Spinal cord (tissue), 10 donors: ENCODE results near the gene ATP13A1. TPM values are rescaled to one million over a fixed set of nuclear protein-coding genes. Genes with fewer than 3 reads are reported as not detected.
A peak's percentile ranks its signal among the peaks of the same experiment; 100 is the strongest.
"Not testable (repeated sequence)": the region's sequence is repeated elsewhere in the genome, so short reads cannot be mapped to it uniquely, and the experiment has no call there.

Experiments used
- DNase-seq, 6 donors: peaks; one replicate each; pipeline versions ENCODE4 v3.0.0 to v3.0.0-alpha.2; 2013 to 2015; ENCODE audit warnings: low spot score in 6 of 6, low read depth in 4 of 6
- H3K27ac ChIP-seq: one replicate; pipeline ENCODE4 v1.5.1; 2013; ENCODE audit warnings: low read depth, low read length, control low read depth
- H3K27me3 ChIP-seq: one replicate; pipeline ENCODE4 v1.6.1; 2013; ENCODE audit warnings: low read length; ENCODE audit not compliant: control insufficient read depth, insufficient read depth
- H3K36me3 ChIP-seq: one replicate; pipeline ENCODE4 v1.6.1; 2013; ENCODE audit warnings: low read length; ENCODE audit not compliant: control insufficient read depth, insufficient read depth
- H3K4me1 ChIP-seq: one replicate; pipeline ENCODE4 v1.6.1; 2013; ENCODE audit warnings: low read length; ENCODE audit not compliant: control insufficient read depth, insufficient read depth
- H3K4me3 ChIP-seq: one replicate; pipeline ENCODE4 v1.5.1; 2013; ENCODE audit warnings: low read depth, low read length, control low read depth
- H3K9me3 ChIP-seq: one replicate; pipeline ENCODE4 v1.6.1; 2013; ENCODE audit warnings: low read length; ENCODE audit not compliant: control insufficient read depth, insufficient read depth
- WGBS: methylation state at CpG from one replicate; pipeline ENCODE4 v1.1.5; 2013; ENCODE audit warnings: missing lambda C conversion rate; ENCODE audit not compliant: insufficient coverage; 5-methylcytosine and 5-hydroxymethylcytosine counted together
- polyA plus RNA-seq, 2 donors: library from polyadenylated mRNA; unstranded; fragments of 120-200 nt; gene quantifications; one replicate each; pipeline ENCODE4 v1.2.1, GENCODE V29; 2013; ENCODE audit not compliant: insufficient read length in 2 of 2
- total RNA-seq, 2 donors: library from RNA; depleted of rRNA in 1 of 2; stranded (reverse); fragments of 120-200 nt in 1 of 2; fragments of >200 nt in 1 of 2; gene quantifications; one replicate each; pipeline versions ENCODE4 v1.2.3 to v1.2.4, GENCODE V29; 2013 to 2014
- donor health status: healthy.

ATP13A1 gene
- total and polyA plus RNA-seq, 4 donors, result 21.3 to 82.2 (median 50.8) TPM

DNA sequence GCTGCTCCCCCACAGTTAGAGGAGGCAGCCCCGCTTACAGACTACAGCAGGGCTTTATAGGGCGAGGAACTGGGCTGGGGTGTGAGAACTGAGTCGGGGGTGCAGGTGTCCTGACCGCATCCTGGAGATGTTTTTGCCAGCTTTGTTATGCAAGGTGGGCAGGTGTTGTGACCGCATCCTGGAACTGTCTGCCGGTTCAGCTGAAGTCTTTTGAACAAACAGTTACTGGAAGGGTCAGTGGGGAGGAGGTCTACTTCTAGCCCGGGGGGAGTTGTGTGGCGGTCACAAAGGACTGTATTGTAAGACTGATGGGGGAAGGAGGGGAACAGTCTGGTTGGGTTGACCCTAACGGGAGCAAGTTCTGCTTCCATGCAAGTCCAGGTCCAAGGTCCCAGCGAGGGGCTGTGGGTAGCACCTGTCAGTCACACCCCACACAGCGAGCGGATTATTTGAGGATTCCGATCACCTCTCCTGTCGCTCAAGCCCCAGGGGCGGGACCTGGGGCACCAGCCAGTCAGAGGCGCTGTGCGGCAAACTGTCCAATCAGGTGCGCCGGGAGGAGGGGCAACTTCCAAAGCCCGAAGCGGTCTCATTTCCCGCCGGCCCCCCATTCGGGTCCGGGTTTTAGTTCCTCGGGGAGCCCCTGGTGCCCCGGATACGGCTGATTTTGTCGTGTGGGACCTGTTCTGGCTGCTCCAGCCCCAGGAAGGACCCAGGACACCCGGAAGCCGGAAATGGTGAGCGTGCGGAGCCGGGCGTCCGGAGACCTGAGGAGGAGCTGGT lies 4.9 kb upstream of the ATP13A1 start, which contains the start of gene ZNF101:
TSS of gene ZNF101 (plus strand) at position 610 of the 783 bp plus-strand sequence. CDS start at position 735, 125 bp downstream.
- H3K27me3 ChIP-seq, result no peaks in the 10 kb centered on the region
- no peaks in the 10 kb centered on the region for H3K9me3 ChIP-seq
- peak within 1 kb of the TSS; percentile 85 for H3K4me3 ChIP-seq
- H3K4me1 ChIP-seq, result peaks cover 17% of the 10 kb centered on the region
- no peaks in the 10 kb centered on the region for H3K36me3 ChIP-seq
- peak; percentile 73 to 98 (median 88) for DNase-seq
- WGBS, result 3% methylated on average over 36 of the region's 36 CpGs
- H3K27ac ChIP-seq, result peak within 1 kb of the TSS; percentile 81

DNA sequence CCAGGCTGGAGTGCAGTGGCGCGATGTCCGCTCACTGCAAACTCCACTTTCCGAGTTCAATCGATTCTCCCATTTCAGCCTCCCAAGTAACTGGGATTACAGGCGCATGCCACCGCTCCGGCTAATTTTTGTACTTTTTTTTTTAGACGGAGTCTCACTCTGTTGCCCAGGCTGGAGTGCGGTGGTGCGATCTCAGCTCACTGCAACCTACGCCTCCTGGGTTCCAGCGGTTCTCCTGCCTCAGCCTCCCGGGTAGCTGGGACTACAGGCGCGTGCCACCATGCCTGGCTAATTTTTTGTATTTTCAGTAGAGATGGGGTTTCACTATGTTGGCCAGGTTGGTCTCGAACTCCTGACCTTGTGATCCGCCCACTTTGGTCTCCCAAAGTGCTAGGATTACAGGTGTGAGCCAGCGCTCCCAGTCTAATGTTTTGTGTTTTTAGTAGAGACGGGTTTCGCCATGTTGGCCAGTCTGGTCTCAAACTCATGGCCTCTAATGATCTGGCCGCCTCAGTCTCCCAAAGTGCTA lies 2.0 kb upstream of the ATP13A1 start:
- not testable (repeated sequence) for H3K36me3 ChIP-seq, H3K27me3 ChIP-seq, H3K9me3 ChIP-seq, H3K27ac ChIP-seq, DNase-seq, H3K4me3 ChIP-seq
- 96% methylated on average over 17 of the region's 22 CpGs for WGBS
- peaks cover 39% of the 10 kb centered on the region for H3K4me1 ChIP-seq

DNA sequence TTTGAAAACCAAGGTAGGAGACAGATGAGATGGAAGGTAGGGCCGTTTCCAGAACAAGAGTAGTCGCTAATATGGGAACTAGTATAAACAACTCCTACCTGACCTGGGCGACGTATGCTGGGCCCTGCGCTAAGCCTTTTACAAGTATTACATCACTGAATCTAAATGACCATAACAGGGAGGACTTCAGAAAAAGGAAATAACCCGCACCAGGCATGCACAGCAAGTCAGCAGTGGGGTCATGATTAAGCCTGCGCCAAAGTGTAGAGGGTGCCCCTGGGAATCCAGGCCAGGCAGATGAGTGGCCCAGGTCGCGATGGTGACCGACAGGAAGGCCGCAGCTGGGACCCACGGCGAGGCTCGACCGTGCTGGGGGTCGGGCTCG lies 613 bp downstream of the ATP13A1 start:
- Histone ChIP-seq H3K9me3 (no peaks in the 10 kb centered on the region), H3K4me3 (peak overlapping the region; percentile 85), H3K36me3 (peaks cover 31% of the 10 kb centered on the region), H3K4me1 (peaks cover 22% of the 10 kb centered on the region), H3K27me3 (no peaks in the 10 kb centered on the region), H3K27ac (no peak overlapping the region)
- no peak for DNase-seq
- 0% methylated on average over 12 of the region's 17 CpGs for WGBS

DNA sequence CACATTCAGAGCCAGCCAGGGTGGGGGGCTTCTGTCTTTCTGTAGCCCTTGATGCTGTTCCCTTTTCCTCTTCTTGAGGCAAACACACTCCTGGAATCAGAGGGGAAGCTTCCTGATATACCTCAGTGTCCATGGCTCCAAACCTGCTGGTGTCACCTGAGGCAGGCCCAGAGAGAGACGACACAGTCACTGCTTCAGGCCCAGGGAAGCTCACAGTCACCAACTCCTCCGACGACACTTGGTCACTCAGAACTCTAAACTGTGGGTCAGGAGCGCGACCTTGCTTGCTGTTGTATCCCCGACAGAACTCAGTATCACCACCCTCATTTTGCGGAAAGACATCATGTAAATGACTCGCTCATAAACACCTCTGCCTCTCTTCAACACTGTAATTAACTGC lies 1.1 kb downstream of the ATP13A1 start:
- no peak overlapping the region for H3K27ac ChIP-seq
- 83% methylated on average over 8 of the region's 8 CpGs for WGBS

DNA sequence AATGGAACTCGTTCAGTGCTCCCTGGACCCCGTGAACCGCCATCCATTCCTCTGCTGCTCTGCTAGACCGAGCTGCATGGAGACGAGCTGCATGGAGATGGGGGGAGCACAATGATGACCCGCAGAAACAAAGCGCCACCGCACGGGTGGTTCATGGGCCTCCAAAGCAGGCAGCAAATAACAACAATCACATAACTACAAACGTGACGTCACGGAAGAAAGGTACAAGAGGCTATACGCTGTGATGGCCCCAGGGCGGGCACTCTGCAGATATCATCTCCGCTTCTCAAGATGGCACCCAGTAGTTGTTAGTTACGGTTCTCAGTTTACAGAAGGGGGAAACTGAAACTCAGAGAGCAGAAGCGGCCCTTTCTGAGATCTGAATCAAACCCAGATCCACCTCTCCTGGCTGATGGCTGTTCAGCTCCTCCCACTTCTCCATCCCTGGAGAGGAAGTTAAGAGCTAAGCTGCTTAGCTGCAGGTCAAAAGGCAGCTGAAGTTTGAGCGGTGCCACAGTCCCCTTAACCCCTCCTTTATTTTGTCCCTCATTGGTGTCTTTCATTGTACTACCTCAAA lies 1.7 kb downstream of the ATP13A1 start:
- Histone ChIP-seq H3K9me3 (no peaks in the 10 kb centered on the region), H3K27ac (no peak overlapping the region), H3K4me3 (no peak overlapping the region), H3K27me3 (no peaks in the 10 kb centered on the region), H3K36me3 (peaks cover 41% of the 10 kb centered on the region), H3K4me1 (peaks cover 22% of the 10 kb centered on the region)
- 76% methylated on average over 6 of the region's 18 CpGs for WGBS
- DNase-seq, result no peak

More for the DNA sequence above, 1.1 kb downstream of the ATP13A1 start:
- no peak for DNase-seq
- Histone ChIP-seq H3K27me3 (no peaks in the 10 kb centered on the region), H3K4me3 (no peak overlapping the region), H3K9me3 (no peaks in the 10 kb centered on the region), H3K4me1 (peaks cover 22% of the 10 kb centered on the region), H3K36me3 (peaks cover 36% of the 10 kb centered on the region)

DNA sequence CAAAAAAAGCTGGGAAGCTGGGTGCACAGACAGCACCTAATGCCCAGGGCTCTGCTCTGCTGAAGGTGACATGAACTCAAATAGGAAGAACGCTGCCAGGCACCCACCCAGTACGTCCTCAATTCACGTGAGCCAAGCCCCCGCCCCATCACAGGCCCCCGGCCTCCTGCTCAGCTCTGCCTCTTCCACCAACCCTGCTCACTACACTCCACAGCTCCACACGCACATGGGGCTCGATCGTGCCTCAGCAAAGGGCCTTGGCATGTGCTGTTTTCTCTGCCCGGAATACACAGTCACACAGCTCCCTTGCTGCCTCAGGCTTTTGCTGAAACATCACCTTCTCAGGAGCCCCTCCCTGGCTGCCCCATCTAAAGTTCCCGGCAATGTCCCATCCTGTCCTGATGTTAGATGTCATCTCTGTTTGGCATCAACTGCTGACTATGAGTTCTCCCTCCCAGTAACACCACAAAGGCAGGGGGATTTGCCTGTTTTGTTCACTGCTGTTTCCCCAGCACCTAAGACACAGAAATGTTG lies 2.3 kb downstream of the ATP13A1 start:
- Histone ChIP-seq H3K36me3 (peaks cover 47% of the 10 kb centered on the region), H3K27me3 (no peaks in the 10 kb centered on the region), H3K4me1 (peaks cover 22% of the 10 kb centered on the region), H3K9me3 (no peaks in the 10 kb centered on the region), H3K4me3 (no peak overlapping the region), H3K27ac (no peak overlapping the region)
- DNase-seq, result no peak
- WGBS, result 88% methylated on average over 10 of the region's 10 CpGs

DNA sequence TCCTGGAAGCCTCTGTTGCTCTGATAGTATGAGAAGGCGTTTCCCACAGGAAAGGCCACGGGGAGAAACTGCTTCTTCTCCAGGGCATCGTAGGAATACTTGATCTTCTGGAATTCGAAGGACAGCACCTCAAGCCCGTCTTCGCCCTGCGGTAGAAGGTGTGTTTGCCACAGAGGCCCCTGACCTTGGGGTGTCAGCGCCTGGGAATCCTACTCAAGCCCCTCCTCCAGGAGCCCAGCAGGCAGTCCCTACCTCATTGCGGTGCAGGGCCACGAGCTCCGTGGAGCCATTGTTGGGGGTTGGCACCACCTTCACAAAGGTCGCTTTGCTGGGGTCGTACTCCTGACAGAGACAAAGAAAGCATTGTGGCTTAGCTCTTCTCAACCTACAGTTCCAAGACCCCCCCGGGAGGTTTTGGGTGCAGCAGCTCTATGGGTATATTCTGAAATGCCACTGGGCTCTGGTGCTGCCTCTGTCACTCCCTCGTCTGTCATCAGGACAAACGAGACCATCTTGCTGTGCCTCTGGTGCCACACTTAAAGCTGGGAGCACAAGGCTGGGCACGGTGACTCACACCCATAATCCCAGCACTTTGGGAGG lies 3.7 kb downstream of the ATP13A1 start:
- Histone ChIP-seq H3K4me3 (no peak overlapping the region), H3K27ac (no peak overlapping the region), H3K27me3 (no peaks in the 10 kb centered on the region), H3K36me3 (peaks cover 62% of the 10 kb centered on the region), H3K9me3 (no peaks in the 10 kb centered on the region), H3K4me1 (peaks cover 22% of the 10 kb centered on the region)
- no peak for DNase-seq
- 82% methylated on average over 16 of the region's 17 CpGs for WGBS

DNA sequence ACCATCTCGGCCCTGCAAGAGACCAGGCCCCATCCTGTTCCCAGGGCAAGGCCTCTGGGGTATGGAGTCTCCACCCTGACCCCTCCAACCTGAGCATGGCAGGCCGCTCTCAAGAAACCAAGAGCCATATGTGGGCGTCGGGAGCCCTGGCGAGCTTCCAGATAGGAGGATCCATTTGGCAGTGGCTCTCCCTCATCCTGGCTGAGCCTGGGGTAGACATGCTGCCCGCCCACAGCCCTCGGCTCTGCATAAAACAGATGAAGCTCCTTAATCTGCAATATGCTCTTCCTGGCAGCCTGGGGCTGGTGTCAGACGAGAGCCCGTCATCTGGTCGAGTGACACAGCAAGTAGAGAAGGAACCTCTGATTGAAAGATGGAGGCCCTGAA lies 6.1 kb downstream of the ATP13A1 start:
- Histone ChIP-seq H3K27me3 (no peaks in the 10 kb centered on the region), H3K9me3 (no peaks in the 10 kb centered on the region), H3K4me3 (no peak overlapping the region), H3K27ac (no peak overlapping the region), H3K4me1 (peaks cover 19% of the 10 kb centered on the region), H3K36me3 (peaks cover 85% of the 10 kb centered on the region)
- WGBS, result 77% methylated on average over 10 of the region's 10 CpGs
- DNase-seq, result peak in 2 of 6 donors; percentile 21 to 85

DNA sequence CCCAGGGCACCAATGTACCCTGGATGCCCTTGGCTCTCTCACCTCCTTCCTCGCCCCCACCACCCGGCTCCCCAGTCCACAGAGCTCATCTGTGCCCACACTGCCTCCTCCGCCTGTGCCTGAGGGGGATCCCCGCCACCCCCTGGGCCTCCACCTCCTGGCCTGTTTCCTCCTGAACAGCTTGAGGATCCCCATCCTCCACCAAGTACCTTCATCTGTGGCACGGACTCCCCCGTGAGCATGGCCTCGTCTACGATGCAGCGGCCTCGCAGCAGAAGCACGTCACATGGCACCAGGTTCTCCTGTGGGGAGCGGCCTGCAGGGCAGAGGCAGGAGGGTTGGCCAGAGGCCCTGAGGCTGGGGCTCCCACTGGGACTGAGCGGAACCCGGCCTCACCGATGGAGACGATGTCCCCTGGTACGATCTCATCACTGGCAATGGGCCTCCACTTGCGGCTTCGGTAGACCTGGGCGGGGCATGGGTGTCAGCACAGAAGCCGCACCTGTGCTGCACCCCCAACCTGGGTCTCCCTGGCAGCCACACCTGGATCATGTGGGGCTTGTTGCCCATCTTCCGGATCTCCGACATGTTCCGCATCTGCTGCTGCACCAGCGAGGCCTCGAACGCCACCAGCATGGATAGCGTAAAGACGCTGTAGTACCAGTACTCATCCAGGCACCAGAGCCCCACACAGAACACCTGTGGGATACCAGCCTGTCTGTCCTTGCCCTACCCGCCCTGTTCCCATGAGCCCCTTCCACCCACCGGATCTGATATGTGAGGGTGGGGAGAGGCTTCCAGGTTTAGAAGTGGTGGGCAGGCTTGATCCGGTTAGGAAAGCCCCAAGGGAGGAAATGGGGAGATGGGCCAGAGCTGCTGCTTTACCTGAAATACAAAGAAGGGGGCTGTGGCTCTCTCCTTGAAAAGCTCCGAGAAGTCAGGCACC lies 6.8 kb downstream of the ATP13A1 start:
- H3K27ac ChIP-seq, result no peak overlapping the region
- H3K9me3 ChIP-seq, result no peaks in the 10 kb centered on the region
- peaks cover 17% of the 10 kb centered on the region for H3K4me1 ChIP-seq
- no peak for DNase-seq
- H3K36me3 ChIP-seq, result peaks cover 92% of the 10 kb centered on the region
- no peak overlapping the region for H3K4me3 ChIP-seq
- 96% methylated on average over 32 of the region's 33 CpGs for WGBS
- H3K27me3 ChIP-seq, result no peaks in the 10 kb centered on the region
